ENCODE data around the gene FMO2.

The FMO2 gene

DNA sequence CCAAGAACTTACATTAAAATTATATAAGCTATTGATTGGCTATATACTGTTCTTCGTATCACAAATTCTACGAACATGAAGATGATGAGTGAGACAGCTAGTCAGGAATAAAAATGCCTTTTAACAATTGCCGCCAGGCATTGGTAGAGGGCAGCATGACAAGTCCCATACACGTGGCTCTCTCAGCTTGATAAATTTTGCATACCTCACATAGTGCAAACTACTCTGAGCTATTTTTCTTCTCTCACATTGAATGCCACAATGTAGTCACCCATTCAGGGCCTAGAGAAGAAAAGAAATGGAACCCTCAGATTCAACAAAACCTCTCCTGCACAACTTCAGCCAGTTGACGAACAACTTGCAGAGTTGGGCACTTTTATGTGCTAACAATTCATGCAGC lies 27.0 kb upstream of the FMO2 start:
- Histone ChIP-seq H3K27me3 (ENCODE audit: insufficient read depth, poor library complexity, severe bottlenecking) (no peaks in the 10 kb centered on the region), H3K4me3 (replicated peaks; ENCODE audit: insufficient read depth, low read length) (no peak overlapping the region), H3K27ac (replicated peaks) (no peak overlapping the region)
- TF ChIP-seq GABPA (IDR thresholded peaks at IDR 0.05; ENCODE audit: low read depth) = no peak
- TF ChIP-seq POLR2AphosphoS5 (IDR thresholded peaks at IDR 0.05; ENCODE audit: low read depth) = no peak
- no peak for TF ChIP-seq SPI1 (IDR thresholded peaks at IDR 0.05; ENCODE audit: borderline replicate concordance, low read depth)
- TF ChIP-seq REST (IDR thresholded peaks at IDR 0.05; ENCODE audit: insufficient replicate concordance, low read depth) = no peak
- TF ChIP-seq, protein P1, sequence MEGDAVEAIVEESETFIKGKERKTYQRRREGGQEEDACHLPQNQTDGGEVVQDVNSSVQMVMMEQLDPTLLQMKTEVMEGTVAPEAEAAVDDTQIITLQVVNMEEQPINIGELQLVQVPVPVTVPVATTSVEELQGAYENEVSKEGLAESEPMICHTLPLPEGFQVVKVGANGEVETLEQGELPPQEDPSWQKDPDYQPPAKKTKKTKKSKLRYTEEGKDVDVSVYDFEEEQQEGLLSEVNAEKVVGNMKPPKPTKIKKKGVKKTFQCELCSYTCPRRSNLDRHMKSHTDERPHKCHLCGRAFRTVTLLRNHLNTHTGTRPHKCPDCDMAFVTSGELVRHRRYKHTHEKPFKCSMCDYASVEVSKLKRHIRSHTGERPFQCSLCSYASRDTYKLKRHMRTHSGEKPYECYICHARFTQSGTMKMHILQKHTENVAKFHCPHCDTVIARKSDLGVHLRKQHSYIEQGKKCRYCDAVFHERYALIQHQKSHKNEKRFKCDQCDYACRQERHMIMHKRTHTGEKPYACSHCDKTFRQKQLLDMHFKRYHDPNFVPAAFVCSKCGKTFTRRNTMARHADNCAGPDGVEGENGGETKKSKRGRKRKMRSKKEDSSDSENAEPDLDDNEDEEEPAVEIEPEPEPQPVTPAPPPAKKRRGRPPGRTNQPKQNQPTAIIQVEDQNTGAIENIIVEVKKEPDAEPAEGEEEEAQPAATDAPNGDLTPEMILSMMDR (IDR thresholded peaks at IDR 0.05; ENCODE audit: insufficient read depth, low read length) = no peak
- no peak for DNase-seq (ENCODE audit: low read depth in 1 of 2, low spot score in 1 of 2)

- Histone ChIP-seq H3K27me3 (ENCODE audit: insufficient read depth, poor library complexity, severe bottlenecking) (no peaks in the 10 kb centered on the region), H3K4me3 (replicated peaks; ENCODE audit: insufficient read depth, low read length) (no peak overlapping the region), H3K27ac (replicated peaks) (no peak overlapping the region)
- DNase-seq (ENCODE audit: low read depth in 1 of 2, low spot score in 1 of 2) = no peak
- TF ChIP-seq GABPA (IDR thresholded peaks at IDR 0.05; ENCODE audit: low read depth) = no peak
- TF ChIP-seq, protein P1 (IDR thresholded peaks at IDR 0.05; ENCODE audit: insufficient read depth, low read length) = no peak
- no peak for TF ChIP-seq POLR2AphosphoS5 (IDR thresholded peaks at IDR 0.05; ENCODE audit: low read depth)
- TF ChIP-seq SPI1 (IDR thresholded peaks at IDR 0.05; ENCODE audit: borderline replicate concordance, low read depth) = no peak
- no peak for TF ChIP-seq REST (IDR thresholded peaks at IDR 0.05; ENCODE audit: insufficient replicate concordance, low read depth)
These were observed 26.5 kb upstream of the FMO2 start for GRCh38 chr1:171158551-171158950.

GRCh38 chr1:171159148-171159547 lies 26.0 kb upstream of the FMO2 start:
- DNase-seq (ENCODE audit: low read depth in 1 of 2, low spot score in 1 of 2) = no peak
- no peak overlapping the region for H3K27ac ChIP-seq (replicated peaks)
- H3K4me3 ChIP-seq (replicated peaks; ENCODE audit: insufficient read depth, low read length) = no peak overlapping the region
- H3K27me3 ChIP-seq (ENCODE audit: insufficient read depth, poor library complexity, severe bottlenecking) = no peaks in the 10 kb centered on the region
- TF ChIP-seq, protein P1 (IDR thresholded peaks at IDR 0.05; ENCODE audit: insufficient read depth, low read length) = no peak
- no peak for TF ChIP-seq GABPA (IDR thresholded peaks at IDR 0.05; ENCODE audit: low read depth)
- TF ChIP-seq REST (IDR thresholded peaks at IDR 0.05; ENCODE audit: insufficient replicate concordance, low read depth) = no peak
- TF ChIP-seq POLR2AphosphoS5 (IDR thresholded peaks at IDR 0.05; ENCODE audit: low read depth) = no peak
- TF ChIP-seq SPI1 (IDR thresholded peaks at IDR 0.05; ENCODE audit: borderline replicate concordance, low read depth) = no peak

Data from HL-60 (cell line).